DMS114 treated with DMSO at 0.1 percent for 48 hours (cell line): Measurements from ENCODE around the gene CYSRT1.
A peak's percentile ranks its signal among the peaks of the same experiment; 100 is the strongest.

Experiments used
- DNase-seq: peaks from one replicate; lab custom pipeline; 2025; ENCODE audit not compliant: unreplicated experiment; lab: John Stamatoyannopoulos, UW

Gene CYSRT1

GRCh38 chr9:137226338-137227053 is 1.5 kb downstream of the CYSRT1 start:
- no peak for DNase-seq

GRCh38 chr9:137227054-137227852 is 2.3 kb downstream of the CYSRT1 start, which contains the start of gene RNF224:
Gene RNF224, plus strand, starts transcription at chr9:137227502. Its CDS starts 834 bp downstream, at chr9:137228336.
- peak; percentile 24 for DNase-seq

GRCh38 chr9:137227853-137228505 is 3.0 kb downstream of the CYSRT1 start:
- DNase-seq = no peak

GRCh38 chr9:137228506-137228967 is 3.6 kb downstream of the CYSRT1 start:
- DNase-seq = no peak

GRCh38 chr9:137228968-137229896 is 4.3 kb downstream of the CYSRT1 start:
- no peak for DNase-seq

- DNase-seq = no peak
Measured at GRCh38 chr9:137229903-137230704, 5.1 kb downstream of the CYSRT1 start.

GRCh38 chr9:137230705-137231371 is 5.9 kb downstream of the CYSRT1 start, which contains the start of gene SLC34A3:
Gene SLC34A3, plus strand, starts transcription at chr9:137230901. Its CDS starts 802 bp downstream, at chr9:137231703.
- DNase-seq = no peak

DNA sequence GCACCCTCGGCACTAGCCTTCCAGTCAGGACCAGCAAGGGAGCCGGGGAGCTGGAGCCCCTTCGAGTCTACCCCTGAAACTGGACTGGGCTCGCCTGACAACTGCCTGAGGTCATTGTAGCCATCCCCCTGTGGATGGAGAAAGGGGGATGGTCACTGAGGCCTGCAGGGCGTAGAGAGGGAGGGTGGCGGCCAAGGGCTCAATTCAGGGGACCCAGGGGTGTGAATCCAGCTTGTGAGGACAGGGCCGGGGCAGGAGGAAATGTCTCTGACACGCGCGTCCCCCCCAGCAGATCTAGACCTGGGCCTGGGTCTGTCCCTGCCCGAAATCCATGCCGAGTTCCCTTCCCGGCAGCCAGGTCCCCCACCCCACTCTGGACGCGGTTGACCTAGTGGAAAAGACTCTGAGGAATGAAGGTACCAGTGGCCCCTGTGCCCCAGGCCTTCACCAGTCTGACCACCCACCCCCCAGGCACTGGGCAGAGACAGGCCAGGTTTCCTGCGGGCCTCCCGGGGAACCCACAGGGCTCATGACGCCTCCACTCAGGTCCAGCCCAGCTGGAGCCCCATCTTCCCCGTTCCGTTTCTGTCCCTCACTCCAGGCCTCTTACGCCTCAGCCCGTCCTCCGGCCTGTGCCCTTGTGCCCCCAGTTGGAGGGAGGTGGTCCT is 6.5 kb downstream of the CYSRT1 start:
- DNase-seq = no peak

DNA sequence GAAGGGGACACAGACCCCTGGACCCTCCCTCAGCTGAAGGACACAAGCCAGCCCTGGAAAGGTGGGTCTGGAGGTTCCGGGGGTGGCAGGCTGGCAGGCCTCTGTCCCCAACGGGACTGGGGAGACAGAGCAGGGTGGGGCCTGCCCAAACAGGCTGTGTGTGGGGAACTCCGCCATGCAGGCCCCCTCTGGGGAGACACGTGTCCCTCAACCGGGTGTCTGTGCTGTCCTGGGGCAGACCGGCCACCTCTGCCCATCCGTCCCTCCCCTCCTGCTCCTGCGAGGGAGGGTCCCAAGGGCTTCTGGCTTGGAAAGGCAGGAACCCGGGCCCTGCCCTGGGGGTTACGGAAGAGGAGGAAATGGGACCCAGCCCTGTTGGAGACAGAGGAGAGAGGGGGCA is 7.1 kb downstream of the CYSRT1 start:
- no peak for DNase-seq

DNA sequence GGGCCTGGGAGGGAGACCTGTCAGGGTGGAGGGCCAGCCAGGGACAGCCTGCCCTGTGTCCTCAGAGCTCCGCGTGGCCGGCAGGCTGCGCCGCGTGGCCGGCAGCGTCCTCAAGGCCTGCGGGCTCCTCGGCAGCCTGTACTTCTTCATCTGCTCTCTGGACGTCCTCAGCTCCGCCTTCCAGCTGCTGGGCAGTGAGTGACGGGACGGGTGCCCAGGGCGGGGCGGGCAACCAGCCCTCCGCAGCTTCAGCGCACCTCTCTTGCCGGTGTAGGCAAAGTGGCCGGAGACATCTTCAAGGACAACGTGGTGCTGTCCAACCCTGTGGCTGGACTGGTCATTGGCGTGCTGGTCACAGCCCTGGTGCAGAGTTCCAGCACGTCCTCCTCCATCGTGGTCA is 7.5 kb downstream of the CYSRT1 start:
- DNase-seq = no peak

DNA sequence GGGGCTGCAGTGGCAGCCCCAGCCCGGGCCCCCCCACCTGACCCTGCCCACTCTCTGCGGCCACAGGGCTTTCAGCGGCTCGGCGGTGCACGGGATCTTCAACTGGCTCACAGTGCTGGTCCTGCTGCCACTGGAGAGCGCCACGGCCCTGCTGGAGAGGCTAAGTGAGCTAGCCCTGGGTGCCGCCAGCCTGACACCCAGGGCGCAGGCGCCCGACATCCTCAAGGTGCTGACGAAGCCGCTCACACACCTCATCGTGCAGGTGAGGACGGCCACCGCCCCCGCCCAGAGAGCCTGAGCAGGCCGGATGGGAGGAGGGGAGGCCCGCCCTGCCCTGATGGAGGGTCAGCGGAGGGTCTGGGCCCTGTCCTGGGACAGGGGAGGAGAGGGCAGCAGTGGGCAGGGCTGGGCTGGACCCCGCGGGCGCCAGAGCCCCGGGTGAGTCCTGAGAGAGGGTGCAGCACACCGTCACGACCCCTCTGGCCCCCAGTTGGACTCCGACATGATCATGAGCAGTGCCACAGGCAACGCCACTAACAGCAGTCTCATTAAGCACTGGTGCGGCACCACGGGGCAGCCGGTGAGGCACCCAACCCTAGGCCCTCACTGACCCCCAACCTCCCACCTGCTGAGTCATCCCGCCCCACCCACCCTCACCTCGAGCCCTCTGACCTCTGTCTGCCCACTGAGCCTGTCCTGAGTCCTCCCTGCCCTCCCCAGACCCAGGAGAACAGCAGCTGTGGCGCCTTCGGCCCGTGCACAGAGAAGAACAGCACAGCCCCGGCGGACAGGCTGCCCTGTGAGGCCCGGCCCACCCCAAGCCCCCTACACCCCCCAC is 8.4 kb downstream of the CYSRT1 start:
- no peak for DNase-seq

GRCh38 chr9:137234055-137234697 is 9.2 kb downstream of the CYSRT1 start:
- no peak for DNase-seq

GRCh38 chr9:137234758-137235423 is 9.9 kb downstream of the CYSRT1 start:
- DNase-seq = no peak

DNA sequence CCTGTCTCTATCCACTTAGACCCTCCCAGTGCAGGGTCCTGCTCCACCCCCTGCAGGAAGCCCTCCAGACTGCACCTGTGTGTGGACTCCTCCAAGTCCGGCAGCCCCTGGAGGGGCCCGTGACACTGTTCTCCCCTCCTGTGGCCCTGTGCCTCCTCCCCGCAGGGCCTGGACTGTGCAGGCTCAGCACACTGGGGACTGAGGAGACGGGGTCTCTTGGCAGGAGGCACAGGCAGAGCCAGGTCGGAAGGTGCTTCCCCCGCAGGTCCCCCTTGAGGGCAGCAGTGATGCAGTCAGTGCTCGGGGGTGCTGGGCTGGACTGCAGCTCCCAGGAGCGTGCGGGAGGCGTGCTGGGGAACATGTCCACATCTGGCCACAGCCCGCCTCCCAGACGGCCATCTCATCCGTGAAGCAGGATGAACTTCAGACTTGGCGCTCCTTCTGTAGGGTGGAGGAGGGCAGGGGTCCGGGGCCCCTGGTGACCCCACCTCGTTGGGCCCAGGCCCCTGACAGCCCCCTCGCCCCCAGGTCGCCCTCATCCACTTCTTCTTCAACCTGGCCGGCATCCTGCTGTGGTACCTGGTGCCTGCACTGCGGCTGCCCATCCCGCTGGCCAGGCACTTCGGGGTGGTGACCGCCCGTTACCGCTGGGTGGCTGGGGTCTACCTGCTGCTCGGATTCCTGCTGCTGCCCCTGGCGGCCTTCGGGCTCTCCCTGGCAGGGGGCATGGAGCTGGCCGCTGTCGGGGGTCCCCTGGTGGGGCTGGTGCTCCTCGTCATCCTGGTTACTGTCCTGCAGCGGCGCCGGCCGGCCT is 10.7 kb downstream of the CYSRT1 start:
- DNase-seq = no peak

DNA sequence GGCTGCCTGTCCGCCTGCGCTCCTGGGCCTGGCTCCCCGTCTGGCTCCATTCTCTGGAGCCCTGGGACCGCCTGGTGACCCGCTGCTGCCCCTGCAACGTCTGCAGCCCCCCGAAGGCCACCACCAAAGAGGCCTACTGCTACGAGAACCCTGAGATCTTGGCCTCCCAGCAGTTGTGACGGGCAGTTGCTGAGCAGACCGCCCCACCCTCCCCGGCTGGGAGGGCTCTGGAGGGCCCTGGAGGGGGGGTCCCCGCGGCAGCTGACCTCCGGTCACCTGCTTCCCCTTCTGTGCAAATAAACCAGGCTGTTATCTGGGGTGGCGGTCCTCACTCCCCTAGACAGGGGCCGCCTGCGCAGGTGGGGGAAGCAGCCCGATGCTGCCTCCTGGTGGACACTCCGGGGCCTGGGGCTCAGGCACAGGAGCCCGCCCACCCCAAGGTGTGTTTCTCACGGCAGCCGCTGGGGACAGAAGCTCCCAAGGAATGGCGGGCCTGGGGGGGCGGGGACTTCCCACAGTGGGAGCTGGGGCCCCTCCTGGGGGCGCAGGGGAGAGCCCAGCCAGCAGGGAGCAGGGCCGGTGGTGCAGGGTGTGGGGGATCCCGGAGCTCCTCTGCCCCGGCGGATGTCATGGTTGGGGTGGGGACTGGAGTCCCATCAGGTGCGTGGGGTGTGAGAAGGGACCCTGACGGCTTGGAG is 11.4 kb downstream of the CYSRT1 start:
- peak; percentile 17 for DNase-seq
